ENCODE results near the gene NR6A1. TPM values are rescaled to one million over a fixed set of nuclear protein-coding genes. Genes with fewer than 3 reads are reported as not detected.

Gene NR6A1
- polyA plus RNA-seq, 1 experiment: 0.25 TPM

- no peak for TF ChIP-seq CTCF (IDR thresholded peaks at IDR 0.05; ENCODE audit: insufficient read depth, low read depth, low read length)
- no peak for DNase-seq (ENCODE audit: low read depth)
- no peaks in the 10 kb centered on the region for H3K27me3 ChIP-seq (ENCODE audit: control insufficient read depth, insufficient read depth, low read length)
- POLR2A ChIA-PET: no interaction called here
- H3K36me3 ChIP-seq (ENCODE audit: control insufficient read depth, insufficient read depth, low read length): no peaks in the 10 kb centered on the region; the same call in 1 of the 2 replicates
- H3K4me3 ChIP-seq (ENCODE audit: low read depth, low read length): no peak overlapping the region
- CTCF ChIA-PET: interaction anchor here (1.9 kb wide), 1 partner anchor 25 kb away, joined by 6 read pairs; no protein-coding TSS in a partner anchor
Observed at GRCh38 chr9:124686918-124687317, 84.2 kb downstream of the NR6A1 start.

GRCh38 chr9:124685217-124685616 lies 85.9 kb downstream of the NR6A1 start:
- no peaks in the 10 kb centered on the region; the same call in 1 of the 2 replicates for H3K36me3 ChIP-seq (ENCODE audit: control insufficient read depth, insufficient read depth, low read length)
- ChIA-PET CTCF (interaction anchor here (0.9 kb wide), 1 partner anchor 26 kb away, joined by 6 read pairs; no protein-coding TSS in a partner anchor), POLR2A (no interaction called here)
- DNase-seq (ENCODE audit: low read depth): no peak
- TF ChIP-seq CTCF (IDR thresholded peaks at IDR 0.05; ENCODE audit: insufficient read depth, low read depth, low read length): no peak
- no peak overlapping the region for H3K4me3 ChIP-seq (ENCODE audit: low read depth, low read length)
- no peaks in the 10 kb centered on the region for H3K27me3 ChIP-seq (ENCODE audit: control insufficient read depth, insufficient read depth, low read length)

- POLR2A ChIA-PET: no interaction called here
- no peaks in the 10 kb centered on the region; the same call in 1 of the 2 replicates for H3K36me3 ChIP-seq (ENCODE audit: control insufficient read depth, insufficient read depth, low read length)
- TF ChIP-seq CTCF (IDR thresholded peaks at IDR 0.05; ENCODE audit: insufficient read depth, low read depth, low read length): no peak
- no peaks in the 10 kb centered on the region for H3K27me3 ChIP-seq (ENCODE audit: control insufficient read depth, insufficient read depth, low read length)
- H3K4me3 ChIP-seq (ENCODE audit: low read depth, low read length): no peak overlapping the region
- no peak for DNase-seq (ENCODE audit: low read depth)
- CTCF ChIA-PET: interaction anchor here (0.7 to 1.6 kb wide), 2 partner anchors 45 to 67 kb away, joined by 3 to 5 read pairs; no protein-coding TSS in a partner anchor
Observed at GRCh38 chr9:124684169-124684568, 86.9 kb downstream of the NR6A1 start.

GRCh38 chr9:124683043-124683442 lies 88.1 kb downstream of the NR6A1 start:
- H3K36me3 ChIP-seq (ENCODE audit: control insufficient read depth, insufficient read depth, low read length): no peaks in the 10 kb centered on the region; the same call in 1 of the 2 replicates
- CTCF ChIA-PET: interaction anchor here (1.6 kb wide), 1 partner anchor 66 kb away, joined by 5 read pairs; no protein-coding TSS in a partner anchor
- POLR2A ChIA-PET: interaction anchor here (0.6 kb wide), 1 partner anchor 1422 kb away, joined by 3 read pairs; no protein-coding TSS in a partner anchor

More at GRCh38 chr9:124683043-124683442, 88.1 kb downstream of the NR6A1 start:
- TF ChIP-seq CTCF (IDR thresholded peaks at IDR 0.05; ENCODE audit: insufficient read depth, low read depth, low read length): no peak
- no peaks in the 10 kb centered on the region for H3K27me3 ChIP-seq (ENCODE audit: control insufficient read depth, insufficient read depth, low read length)
- no peak for DNase-seq (ENCODE audit: low read depth)
- no peak overlapping the region for H3K4me3 ChIP-seq (ENCODE audit: low read depth, low read length)

All from BJ (cell line).